Omental fat pad (tissue), 4 donors: Measurements from ENCODE around the gene NPAS3. TPM values are rescaled to one million over a fixed set of nuclear protein-coding genes. Genes with fewer than 3 reads are reported as not detected.

Experiments used
- ATAC-seq: fragments of 150-250 bp; one replicate; pipeline ENCODE4 v1.9.1; 2016; ENCODE audit warnings: mild to moderate bottlenecking, moderate library complexity; ENCODE audit not compliant: low FRiP score
- DNase-seq: peaks from one replicate; pipeline ENCODE4 v3.0.0-alpha.2; 2019; ENCODE audit warnings: low spot score
- CTCF ChIP-seq, 3 donors: fragments of 450-650 bp; IDR thresholded peaks; one replicate each; pipeline ENCODE4 v1.5.1; 2016 to 2017; ENCODE audit warnings: antibody characterized with exemption in 3 of 3, mild to moderate bottlenecking in 3 of 3, moderate library complexity in 2 of 3
- total RNA-seq, 4 donors: library from RNA; depleted of rRNA; stranded (reverse); fragments of >200 nt; gene quantifications; one replicate each; pipeline ENCODE4 v1.1.0, GENCODE V29; 2016

The NPAS3 gene
- total RNA-seq, 4 donors from 2014 or later, result 0.79 to 6.0 (median 2.5) TPM

DNA sequence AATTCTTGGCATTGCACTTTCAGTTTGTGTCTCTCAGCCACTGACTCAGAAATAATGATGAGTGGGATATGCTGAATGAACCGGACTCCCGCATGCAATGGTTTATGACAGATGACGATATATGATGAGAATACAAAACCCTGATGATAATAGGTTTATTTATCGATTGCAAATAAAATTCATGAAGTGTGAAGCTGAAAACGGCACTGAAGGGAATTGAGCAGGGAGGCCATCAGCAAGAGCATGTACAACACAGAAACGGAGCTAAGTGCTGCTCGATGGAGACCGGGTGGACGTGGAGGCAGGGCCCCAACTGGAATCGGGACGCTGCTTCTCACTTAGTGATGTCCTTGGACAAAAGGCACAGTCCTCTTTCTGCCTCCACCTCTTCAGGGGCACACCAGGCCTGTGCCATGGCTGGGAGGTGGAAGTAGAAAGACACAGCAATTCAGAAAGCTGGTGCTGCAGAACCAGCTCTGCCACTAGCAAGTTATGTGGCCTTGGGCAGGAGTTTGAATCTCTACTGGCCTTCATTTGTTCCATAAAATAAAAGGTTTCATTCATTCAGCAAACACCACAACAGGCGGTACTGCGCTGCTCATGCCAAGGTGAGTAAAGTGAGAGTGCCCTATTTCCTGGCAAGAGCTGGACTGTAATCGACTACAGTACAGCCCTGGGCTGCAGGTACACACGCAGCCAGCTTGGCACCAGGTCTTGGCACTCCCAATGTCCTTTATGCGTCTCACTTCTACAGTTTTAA, 895.2 kb downstream of the NPAS3 start:
- no peak for ATAC-seq
- no peak for TF ChIP-seq CTCF (IDR thresholded peaks at IDR 0.05)
- no peak for DNase-seq

- TF ChIP-seq CTCF (IDR thresholded peaks at IDR 0.05), result no peak
- ATAC-seq (no peak), DNase-seq (no peak)
Observed at GRCh38 chr14:33834466-33835260, 896.0 kb downstream of the NPAS3 start.

DNA sequence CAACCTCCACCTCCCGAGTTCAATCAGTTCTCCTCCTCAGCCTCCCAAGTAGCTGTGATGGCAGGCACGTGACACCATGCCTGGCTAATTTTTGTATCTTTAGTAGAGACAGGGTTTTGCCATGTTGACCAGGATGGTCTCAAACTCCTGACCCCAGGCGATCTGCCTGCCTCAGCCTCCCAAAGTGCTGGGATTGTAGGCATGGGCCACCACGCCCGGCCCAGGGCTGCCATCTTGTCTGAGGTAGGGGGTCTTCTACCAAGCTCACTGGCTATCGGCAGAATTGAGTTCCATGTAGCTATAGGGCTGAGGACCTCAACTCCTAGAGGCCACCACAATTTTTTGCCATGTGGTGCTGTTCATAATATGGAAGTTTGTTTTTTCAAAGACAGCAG, 896.6 kb downstream of the NPAS3 start:
- ATAC-seq (no peak), DNase-seq (no peak)
- no peak for TF ChIP-seq CTCF (IDR thresholded peaks at IDR 0.05)

DNA sequence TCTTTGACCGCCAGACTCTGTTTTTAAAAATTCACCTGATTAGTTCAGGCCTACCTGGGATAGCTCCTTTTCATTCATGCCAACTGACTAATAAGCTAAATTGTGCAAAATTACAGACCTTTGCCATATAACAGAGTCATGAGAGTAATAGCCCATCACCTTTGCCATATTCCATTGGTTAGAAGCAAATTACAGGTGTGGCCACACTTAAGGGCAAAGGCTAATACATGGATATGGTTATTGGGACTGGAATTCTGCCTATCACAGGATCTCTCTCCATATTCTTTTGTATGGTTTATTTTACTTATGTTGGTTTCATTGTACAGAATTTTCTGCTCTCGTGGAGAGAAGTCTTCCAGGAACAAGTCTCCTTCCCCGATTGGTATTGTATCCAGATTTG, 897.0 kb downstream of the NPAS3 start:
- no peak for DNase-seq
- no peak for ATAC-seq
- TF ChIP-seq CTCF (IDR thresholded peaks at IDR 0.05), result no peak

GRCh38 chr14:33836203-33836899, 897.7 kb downstream of the NPAS3 start:
- ATAC-seq, result no peak
- no peak for TF ChIP-seq CTCF (IDR thresholded peaks at IDR 0.05)
- DNase-seq, result no peak

DNA sequence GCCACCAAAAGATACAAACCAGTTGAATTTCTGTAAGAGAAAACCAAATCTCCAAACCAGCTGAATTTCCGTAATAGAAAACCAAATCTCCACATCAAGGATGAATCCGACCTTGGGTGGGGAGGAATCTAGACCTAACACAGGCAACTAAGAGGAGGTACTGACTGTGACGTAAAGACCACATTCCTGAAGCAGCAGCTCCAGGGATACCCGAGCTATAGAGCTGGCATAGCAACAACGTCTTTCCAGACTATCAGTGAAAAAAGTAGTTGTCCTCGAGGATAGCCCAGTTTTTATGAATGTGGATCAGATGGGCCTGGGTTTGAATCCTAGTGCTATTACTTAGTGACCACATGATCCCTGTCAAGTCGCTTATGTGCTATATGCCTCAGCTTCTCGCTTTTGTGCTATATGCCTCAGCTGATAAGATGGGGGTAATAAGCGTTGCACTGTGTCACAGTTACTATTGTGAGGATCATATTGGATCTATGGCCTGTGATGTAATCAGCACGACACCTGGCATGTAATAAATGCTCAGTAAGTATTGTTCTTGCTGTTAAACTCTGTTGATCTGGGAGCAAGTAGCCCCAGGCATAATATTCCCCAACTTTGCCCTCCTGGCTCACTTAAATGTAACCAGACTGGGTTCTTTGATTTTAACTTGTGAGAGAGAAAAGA, 898.4 kb downstream of the NPAS3 start:
- ATAC-seq (no peak), DNase-seq (no peak)
- no peak for TF ChIP-seq CTCF (IDR thresholded peaks at IDR 0.05)
